ENCODE measurements around the gene PNPO.
A peak's percentile ranks its signal among the peaks of the same experiment; 100 is the strongest.
"Not testable (repeated sequence)": the region's sequence is repeated elsewhere in the genome, so short reads cannot be mapped to it uniquely, and the experiment has no call there.

Gene PNPO

DNA sequence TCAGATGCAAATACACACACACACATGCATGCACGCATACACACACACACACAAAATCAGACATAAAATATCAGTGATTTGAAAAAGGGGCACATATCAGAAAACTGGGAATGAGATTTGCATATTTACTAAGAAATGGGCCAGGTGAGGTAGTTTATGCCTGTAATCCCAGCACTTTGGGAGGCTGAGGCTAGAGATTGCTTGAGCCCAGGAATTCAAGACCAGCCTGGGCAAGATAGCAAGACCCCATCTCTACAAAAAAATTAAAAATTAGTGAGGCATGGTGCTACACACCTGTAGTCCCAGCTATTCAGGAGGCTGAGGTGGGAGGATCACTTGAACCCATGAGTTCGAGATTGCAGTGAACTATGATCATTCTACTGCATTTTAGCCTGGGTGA is 22.4 kb upstream of the PNPO start:
- no peak for DNase-seq

DNA sequence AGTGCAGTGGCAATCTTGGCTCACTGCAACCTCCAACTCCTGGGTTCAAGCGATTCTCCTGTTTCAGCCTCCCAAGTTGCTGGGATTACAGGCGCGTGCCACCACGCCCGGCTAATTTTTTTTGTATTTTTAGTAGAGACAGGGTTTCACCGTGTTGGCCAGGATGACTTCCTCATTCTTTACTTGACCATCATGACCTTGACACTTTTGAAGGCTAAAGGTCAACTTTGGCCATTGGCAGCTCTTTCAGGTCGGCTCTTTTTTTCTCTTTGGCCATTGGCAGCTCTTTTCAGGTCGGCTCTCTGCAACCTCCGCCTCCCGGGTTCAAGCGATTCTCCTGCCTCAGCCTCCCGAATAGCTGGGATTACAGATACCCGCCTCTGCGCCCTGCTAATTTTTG is 21.5 kb upstream of the PNPO start:
- not testable (repeated sequence) for DNase-seq

DNA sequence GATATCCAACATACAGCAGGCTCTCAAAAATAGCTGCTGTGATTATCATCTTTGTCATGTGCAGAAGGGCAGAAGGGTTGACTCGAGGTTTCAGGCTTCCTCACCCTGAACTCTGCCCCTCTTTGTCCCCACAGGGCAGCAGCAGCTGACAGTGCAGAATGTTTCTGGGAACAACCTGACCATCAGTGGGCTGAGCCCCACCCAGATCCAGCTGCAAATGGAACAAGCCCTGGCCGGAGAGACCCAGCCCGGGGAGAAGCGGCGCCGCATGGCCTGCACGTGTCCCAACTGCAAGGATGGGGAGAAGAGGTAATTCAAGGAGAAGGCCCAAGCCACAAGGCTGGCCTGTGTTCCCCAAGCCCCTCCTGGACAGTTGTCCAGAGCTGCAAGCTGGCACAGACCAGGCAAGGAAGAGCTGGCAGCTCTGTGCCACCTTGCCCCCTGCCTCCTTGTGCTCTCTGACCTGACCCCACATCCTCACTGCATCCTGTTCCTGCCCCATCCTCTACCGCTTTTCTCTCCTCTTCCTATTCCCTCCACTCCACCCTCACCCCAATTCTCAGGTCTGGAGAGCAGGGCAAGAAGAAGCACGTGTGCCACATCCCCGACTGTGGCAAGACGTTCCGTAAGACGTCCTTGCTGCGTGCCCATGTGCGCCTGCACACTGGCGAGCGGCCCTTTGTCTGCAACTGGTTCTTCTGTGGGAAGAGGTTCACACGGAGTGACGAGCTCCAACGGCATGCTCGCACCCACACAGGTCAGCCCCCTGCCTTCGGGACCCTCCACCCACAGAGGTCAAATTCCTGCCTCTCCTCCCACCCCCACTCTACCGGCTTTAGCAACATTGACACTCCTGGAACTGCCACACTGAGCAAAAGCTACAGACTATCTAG is 16.3 kb upstream of the PNPO start:
- no peak for DNase-seq

DNA sequence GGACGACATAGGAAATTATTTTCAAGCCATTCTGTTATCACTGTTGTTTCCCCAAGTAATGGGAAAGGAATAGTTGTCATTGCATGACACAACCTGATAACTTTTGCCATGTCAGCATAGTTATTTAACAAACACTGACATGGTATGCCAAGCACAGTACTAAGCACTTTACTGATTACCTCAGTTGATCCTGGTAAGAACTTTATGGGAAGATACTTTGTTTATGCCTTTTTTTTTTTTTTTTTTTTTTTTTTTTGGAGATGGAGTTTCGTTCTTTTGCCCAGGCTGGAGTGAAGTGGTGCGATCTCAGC is 15.7 kb upstream of the PNPO start:
- DNase-seq: no peak

DNA sequence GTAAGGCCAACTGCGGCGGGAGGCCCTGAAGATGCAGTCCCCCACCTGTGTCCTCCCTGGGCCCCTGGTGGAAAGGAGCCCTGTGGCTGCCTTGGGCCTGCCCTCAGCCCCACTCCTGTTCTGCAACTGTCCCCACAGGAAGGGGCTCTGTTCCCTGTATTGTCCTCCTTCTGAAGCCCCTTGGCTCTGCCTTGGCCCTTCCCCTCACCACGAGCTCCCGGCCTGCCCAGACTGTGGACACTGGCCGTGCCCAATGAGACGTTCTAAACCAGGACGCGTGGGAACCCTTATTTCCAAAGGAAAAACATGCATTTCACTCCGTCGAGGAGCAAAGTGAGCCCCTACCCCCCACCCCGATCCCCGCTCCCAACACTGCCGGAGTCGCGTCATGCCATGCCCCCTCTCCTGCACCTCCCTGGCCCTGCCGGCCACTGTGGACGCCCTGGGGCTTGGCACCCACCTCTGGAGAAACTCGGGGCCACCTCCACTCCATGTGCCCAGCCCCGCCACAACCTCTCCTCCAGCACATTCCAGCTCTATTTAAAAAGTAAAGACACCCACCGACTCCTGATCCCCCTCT is 13.5 kb upstream of the PNPO start:
- no peak for DNase-seq

DNA sequence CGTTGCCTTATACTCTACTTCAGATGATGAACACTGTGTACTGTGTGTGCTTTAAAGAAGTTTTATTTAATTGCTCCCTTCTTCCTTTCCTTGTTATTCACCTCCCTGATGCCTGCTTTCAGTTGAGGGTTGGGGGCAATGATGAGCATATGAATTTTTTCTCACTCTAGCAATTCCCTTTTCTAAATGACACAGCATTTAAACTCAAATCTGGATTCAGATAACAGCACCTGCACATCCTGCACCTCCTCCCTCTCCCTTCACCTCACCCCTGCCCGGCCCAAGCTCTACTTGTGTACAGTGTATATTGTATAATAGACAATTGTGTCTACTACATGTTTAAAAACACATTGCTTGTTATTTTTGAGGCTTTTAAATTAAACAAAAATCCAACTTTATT is 13.0 kb upstream of the PNPO start:
- no peak for DNase-seq

DNA sequence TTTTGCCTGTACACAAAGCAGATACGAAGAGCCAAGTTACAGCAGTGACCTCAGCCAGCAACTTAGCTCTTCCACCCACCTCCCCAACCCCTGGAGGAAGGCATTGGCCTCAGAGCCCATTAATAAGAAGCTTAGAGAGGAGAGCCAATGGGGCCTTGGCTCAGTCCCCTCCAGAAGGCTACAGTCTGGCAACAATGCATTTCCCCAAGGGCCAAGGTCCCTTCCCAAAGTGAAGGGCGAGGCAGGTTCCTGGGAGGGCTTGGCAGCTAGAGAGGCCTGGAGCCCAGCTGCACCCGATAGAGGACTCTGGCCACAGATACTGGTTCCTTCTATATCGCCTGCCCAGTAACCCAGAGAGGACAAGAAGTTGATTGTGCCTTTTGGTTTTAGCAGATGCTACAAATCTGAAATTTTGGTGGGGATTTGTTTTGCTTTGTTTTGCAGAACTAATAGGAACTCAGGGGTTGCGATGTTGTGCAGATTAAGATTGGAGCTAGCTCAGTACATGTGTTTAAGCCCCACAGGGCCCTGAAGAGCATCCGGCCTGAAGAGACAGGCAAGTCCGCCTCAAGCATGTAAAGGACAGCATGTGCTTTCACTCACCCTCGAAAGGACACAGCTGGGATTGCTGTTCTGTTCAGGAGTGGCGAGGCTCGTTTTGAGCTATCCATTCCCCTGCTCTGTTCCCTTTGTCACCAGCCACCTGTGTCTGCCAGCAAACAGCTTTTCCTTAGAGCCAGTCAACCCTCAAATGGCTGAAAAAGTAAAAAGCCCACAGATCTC is 12.0 kb upstream of the PNPO start:
- DNase-seq: no peak

DNA sequence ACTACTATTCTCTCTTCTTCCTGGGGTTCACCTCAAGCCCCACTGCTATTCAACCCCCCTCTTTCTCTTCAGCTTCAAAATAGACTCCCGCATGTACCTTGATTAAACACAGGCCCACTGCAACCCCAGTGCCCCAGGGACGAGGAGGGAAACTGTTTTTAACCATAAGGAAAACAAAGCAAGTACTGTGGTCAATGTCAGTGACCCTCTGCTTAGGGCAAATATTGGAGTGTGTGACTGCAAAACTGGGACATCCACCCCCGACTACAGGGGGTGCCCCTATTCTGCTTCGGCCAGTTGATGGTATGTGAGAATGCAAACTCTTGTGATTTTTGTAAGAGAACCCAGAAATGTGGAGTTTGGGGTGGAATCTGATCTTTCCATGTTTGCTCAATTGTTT is 9.5 kb upstream of the PNPO start:
- DNase-seq: no peak

DNA sequence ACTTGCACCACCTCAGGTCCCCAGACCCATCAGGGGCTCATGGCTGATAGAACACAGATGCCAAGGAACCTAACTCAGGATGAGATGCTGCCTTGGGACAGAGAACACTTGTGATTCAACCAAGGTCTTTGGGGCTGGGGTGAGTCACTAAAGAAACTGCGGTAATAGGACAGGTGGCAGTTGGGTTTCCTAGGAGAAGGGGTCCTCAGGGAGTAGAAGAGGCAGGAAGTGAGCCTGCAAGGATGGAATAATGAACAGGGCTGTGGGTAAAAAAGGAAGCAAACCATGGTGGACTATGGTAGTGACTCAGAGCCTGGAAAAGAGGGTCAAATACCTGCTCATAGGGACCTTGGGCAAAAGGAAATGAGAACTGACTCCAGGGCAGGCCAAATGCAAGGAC is 6.5 kb upstream of the PNPO start:
- no peak for DNase-seq

DNA sequence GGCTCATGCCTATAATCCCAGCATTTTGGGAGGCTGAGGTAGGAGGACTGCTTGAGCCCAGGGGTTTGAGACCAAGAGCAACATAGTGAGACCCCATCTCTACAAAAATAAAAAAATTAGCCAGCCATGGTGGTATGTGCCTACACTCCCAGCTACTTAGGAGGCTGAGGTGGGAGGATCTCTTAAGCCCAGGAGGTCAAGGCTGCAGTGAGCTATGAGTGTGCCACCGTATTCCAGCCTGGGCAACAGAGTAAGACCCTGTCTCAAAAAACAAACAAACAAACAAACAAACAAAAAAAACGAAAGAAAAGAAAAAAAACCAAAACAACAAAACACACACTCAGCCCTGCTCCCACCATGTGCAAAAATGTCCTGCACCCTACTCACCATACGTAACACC is 5.9 kb upstream of the PNPO start:
- DNase-seq: not testable (repeated sequence)

DNA sequence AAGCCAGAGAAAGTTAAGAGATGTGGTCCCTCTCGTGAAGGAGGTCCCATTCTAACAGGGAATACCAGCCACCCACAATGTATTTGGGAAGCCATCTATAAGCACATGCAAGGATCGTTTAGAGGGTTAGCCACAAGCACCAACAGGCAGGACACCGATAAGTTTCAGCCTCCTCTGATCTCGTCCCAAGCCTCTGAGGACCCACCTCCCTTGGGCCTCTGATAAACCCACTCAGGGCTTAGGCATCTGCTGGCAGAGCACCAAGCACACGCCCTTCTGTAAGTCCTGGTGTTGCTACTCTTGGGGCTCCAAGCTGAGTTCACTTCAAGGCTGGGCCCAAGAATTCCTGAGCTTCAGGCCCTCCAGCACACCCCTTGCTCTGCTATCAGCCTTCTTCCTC is 5.4 kb upstream of the PNPO start:
- no peak for DNase-seq

DNA sequence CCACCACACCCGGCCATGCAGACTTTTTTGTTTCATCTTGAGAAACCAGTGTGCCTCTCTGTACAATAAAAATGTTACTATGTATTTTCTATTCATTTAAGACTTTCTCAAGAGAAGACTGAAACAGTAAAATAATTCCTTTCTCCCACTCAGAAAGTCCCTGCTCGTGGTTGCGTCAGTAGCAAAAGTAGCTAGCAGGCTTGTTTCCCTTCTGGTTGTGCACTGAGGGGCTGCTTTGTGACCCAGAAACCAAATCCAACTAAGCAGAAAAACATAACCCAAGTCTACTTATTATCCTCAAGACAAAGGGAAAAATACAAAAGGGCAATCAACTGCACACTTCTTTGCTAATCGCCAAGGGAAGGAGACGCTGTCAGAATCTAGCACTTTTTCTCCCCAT is 3.4 kb upstream of the PNPO start:
- DNase-seq: no peak

DNA sequence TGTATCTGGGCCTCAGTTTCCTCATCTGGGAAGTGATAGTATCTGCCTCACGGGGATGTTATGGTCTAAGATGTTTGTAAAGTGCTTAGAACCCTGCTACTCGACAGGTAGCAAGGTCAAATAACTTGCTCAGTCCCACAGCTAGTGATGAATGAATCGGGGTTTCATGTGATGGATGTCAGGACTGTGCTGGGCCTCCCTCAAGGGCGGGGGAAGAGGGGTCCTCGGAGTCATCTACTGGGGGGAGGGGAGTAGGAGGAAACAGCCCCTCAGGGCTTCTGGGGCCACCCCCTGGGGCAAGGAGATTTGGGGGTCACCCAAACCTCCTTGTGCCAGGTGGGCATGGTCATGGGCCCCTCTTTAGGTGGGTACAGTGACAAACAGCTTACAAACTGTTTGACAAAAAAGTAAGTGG is 732 bp downstream of the PNPO start:
- peak; percentile 23 for DNase-seq

DNA sequence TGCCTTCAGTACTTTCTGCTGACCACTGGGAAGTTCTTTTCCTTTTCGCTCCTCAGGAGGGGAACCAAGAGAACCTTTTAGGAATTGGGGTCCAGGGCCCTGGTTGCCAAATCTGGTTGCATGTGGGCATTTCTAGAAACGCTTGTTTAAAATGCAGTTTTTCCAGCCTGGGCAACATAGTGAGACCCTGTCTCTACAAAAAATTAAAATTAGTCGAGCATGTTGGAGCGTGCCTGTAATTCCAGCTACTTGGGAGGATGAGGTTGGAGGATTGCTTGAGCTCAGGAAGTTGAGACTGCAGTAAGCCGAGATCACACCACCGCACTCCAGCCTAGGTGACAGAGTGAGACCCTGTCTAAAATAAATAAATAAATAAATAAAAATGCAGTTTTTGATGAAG is 1.2 kb downstream of the PNPO start:
- no peak for DNase-seq

DNA sequence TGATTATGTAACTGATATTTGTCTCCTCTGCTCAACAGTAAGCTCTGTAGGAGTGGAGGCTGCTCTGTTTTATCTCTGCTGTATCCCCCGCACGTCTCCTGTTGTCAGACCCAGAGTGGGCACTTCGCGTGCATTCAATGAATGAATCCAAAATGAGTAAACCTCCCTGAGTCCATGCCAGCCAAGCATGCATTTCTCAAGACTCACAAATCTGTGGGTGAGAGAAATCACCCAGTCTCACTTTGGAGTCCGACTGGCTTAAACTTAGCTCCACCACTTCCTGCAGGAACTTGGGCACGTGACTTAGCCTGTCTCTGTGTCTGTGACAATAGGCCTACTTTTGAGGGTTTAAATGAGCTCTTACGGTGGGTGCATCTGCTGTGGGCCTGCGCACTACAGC is 3.7 kb downstream of the PNPO start:
- no peak for DNase-seq

DNA sequence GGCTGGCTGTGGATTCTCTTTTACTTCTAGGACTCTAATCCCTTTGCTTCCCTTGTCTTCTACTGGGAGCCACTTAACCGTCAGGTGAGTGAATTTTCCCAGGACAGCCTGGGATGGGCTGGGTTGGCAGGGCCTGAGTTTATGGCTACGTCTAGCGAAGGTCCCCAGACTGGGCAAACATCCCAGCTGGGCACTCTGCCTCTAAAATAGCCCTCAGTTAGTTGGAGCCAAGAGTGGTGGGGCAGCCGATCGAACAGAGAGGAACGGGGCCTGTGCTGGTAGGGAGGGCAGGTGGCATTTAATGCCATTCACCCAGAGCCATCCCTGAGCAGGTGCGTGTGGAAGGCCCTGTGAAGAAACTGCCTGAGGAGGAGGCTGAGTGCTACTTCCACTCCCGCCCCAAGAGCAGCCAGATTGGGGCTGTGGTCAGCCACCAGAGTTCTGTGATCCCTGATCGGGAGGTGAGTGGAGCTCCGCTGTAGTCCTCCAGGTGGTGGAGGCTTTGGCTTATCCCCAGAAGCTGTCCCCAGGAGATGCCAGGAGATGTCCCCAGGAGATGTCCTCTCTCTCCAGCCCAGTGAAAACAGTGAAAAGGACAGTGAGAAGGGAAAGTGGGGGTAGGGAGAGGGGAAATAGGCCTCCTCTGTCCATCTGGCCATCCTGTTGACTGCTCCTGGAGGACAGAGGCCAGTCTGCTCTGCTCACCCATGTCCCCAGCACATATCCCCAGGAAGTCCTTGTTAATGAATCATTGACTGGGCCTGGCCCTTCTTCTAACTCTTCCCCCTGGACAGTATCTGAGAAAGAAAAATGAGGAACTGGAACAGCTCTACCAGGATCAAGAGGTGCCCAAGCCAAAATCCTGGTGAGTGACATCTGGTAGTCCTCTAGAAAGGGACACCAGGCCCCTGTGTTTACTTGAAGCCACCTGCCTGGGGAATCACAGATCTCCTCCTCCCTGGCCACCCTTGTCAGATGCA is 4.4 kb downstream of the PNPO start:
- DNase-seq: no peak

DNA sequence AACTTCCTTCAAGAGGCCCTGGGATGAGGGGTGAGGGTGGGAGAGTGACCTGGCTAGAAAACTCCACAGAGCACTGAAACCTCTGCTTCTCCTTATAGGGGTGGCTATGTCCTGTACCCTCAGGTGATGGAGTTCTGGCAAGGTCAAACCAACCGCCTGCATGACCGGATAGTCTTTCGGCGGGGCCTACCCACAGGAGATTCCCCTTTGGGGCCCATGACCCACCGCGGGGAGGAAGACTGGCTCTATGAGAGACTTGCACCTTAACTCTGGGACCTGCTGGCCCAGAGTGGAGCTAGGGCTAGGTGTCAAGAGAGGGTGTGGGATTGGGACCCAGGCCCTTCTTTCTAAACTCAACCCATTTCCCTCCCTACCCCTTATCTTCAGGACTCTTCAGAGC is 5.1 kb downstream of the PNPO start:
- DNase-seq: no peak

DNA sequence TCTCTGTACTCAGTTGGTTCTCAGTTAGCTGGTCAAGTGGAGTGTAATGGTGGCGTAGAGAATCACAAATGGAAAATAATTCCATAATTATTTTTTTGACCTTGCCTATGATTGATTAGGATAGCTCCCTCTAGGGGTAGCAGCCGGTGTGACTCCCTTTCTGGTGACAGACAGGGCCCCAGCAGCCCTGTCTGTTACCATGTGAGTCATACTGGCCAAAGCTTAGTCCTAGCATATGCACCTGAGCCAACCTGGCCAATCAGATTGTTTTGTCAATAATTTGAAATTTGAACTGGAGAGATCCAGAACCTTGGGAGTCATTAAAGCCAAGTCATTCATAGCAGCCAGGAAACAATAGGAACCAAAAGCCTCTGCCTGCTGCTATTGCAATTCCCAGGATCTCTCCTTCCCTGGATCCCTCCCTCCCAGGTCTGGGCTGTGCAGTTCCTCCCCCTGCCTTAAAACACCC is 5.6 kb downstream of the PNPO start:
- DNase-seq: peak; percentile 81

DNA sequence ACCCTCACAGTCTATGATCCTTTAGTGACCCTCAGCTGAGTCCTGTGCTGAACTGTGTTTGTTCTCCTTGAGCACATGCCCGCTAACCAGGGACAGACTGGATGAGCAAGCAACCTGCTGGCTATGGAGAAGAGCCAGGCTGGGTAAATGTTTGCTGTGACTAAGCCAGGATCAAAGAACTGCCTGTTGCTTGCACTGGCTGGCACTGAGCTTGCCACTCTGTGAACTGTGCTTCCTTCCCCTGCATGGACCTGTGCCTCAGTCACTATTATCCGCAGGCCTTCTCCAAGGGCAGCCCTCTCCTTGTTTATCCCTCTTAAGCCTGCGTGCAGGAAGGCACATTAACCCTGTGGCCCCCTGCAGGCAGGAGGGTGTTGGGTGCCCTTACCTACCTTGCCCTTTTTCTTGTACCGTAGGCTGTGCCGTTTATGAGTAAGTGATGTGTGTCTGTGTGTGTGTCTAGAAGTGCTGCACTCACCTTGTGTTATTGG is 7.4 kb downstream of the PNPO start:
- no peak for DNase-seq

DNA sequence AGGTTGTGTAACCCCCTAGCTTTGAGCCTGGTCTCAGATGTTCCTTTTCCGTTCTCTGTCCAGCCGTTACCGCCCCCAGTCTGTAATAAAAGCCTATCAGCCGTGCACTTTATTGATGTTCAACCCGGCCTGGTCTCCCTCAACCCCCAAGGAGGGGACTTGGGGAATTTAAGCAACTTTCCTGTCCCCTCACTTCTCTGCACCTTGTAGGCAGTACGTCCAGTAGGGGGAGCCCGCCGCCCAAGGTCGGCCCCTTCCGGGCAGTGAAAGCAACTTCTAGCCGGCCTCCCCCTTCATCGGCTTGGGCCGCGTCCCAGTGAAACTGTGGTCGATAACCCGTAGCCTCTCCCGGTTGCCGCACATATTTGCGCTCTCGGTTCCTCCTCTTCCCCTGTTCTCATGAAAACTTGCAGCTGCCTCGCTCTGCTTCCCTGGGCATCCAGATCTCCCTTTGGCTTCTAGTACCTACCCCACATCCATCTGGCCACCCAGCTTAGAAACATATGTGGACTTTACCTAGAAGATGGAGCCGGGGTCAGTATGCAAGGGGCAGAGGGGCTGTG is 7.9 kb downstream of the PNPO start:
- DNase-seq: peak; percentile 80

DNA sequence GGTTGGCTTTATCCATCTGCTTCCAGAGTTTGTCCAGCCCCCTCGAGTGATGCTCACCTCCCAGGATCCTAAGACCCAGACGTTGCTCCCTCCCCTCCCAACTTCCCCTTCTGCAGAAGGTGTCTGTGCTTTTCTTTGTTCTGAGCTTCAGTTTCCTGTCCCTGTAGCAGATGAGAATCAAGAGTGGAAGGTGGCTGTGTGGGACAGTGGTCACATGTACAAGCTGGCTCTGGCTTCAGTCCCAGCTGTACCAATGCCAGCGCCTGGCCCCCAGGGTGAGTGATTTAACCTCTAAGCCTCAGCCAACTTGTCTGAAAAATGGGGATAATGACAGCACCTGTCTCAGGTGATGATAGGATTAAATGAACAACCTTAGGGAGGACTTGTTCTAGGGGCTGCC is 8.6 kb downstream of the PNPO start:
- DNase-seq: no peak

DNA sequence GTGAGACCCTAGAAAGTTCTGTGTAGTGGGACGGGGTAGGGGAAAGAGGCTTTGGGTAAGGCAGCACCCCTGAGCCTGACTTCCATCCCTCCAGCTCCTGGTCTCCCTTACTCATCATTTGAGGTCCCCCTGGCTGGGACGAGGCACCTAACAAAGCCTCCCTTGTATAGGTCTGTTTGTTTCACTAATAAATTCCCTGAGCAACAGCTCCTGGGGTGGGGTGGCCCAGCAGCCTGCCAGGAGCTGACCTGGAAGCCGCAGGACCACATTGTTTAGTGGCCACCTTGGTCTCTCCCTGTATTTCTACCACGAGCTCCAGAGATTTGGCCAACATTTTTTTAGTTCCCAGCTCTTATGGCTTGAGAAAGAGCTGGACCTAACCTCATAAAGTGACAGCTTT is 9.1 kb downstream of the PNPO start:
- DNase-seq: no peak
